ENCODE results near the gene COMMD7.

COMMD7 gene

GRCh38 chr20:32743237-32744112 is at the start of gene COMMD7:
COMMD7 (minus strand) TSS chr20:32743467; CDS start chr20:32743391, 76 bp downstream.
- DNase-seq (ENCODE audit: low spot score), result peak; percentile 70

DNA sequence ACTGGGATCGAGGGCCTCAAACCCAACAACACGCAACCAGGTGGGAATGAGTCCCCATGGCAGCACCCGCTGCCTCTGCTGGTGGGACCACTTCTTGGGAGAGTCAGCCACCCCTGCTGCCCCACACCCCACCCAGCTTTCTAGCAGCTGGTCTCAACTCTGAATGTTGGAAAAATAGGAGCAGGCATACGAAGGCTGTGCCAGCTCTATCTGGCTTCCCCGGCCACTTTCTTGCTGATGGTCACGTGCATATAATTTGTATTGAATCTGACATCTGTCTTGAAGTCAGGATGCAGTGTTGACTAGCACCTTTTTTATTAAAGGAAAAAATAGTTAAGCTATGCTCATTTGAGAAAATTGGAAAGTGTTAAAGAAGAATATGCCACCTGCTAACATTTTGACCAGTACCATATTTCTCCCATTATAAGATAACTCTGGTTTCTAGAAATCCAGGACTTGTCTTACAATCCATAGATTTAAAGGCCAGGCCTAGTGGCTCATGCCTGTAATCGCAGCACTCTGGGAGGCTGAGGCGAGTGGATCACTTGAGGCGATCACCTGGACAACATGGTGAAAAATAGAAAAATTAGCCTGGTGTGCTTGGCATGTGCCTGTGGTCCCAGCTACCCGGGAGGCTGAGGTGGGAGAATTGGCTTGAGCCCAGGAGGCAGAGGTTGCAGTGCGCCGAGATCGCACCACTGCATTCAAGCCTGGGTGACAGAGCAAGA is 49.6 kb upstream of the COMMD7 start:
- DNase-seq (ENCODE audit: low spot score), result peak; percentile 40

- DNase-seq (ENCODE audit: low spot score), result peak; percentile 100
These were observed 49.0 kb upstream of the COMMD7 start for GRCh38 chr20:32792316-32792715.

GRCh38 chr20:32790751-32791057 is 47.4 kb upstream of the COMMD7 start:
- no peak for DNase-seq (ENCODE audit: low spot score)

- peak; percentile 84 for DNase-seq (ENCODE audit: low spot score)
These were observed 46.9 kb upstream of the COMMD7 start for GRCh38 chr20:32789896-32790750.

DNA sequence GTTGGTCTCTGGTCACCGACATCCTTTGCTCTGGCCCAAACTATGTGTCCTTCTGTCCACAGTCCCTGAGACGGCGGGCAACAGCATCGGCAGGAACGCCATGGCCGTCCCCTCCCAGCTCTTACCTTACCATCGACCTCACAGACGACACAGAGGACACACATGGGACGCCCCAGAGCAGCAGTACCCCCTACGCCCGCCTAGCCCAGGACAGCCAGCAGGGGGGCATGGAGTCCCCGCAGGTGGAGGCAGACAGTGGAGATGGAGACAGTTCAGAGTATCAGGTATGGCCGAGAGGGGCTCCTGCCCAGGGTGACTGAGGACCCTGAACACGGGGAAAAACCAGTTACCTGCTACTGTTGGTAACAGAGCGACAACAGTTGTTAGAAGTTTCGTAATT is 43.9 kb upstream of the COMMD7 start:
- no peak for DNase-seq (ENCODE audit: low spot score)

DNA sequence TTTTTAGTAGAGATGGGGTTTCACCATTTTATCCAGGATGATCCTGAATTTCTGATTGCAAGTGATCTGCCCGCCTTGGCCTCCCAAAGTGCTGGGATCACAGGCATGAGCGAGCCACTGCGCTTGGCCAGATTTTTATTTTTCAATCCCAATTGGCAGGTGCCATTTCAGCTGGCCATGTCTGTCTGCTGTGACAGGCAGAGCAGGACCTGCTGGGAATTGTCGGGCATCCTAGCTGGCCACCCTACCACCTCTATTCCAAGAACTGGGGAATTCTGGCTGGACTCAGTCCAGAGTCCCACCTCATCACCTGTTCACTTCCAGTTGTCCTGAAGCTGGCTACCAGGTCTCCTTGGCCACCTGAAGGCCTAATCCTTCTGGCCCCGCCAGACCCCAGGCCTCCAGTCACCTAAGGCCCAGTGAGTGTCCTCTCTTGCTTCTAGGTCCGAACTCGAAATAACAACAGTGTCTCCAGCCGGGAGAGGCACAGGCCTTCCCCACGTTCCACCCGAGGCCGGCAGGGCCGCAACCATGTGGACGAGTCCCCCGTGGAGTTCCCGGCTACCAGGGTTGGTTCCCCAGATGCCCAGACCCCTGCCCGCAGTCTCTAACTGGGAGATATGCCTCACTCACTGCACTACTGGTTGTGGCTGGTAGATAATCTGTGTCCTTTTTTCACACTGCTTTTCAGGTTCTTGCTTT is 42.9 kb upstream of the COMMD7 start:
- no peak for DNase-seq (ENCODE audit: low spot score)

- DNase-seq (ENCODE audit: low spot score), result no peak
These were observed 41.3 kb upstream of the COMMD7 start for GRCh38 chr20:32784369-32785080.

GRCh38 chr20:32780749-32781655 is 37.7 kb upstream of the COMMD7 start:
- no peak for DNase-seq (ENCODE audit: low spot score)

- no peak for DNase-seq (ENCODE audit: low spot score)
These were observed 37.0 kb upstream of the COMMD7 start for GRCh38 chr20:32780278-32780677.

DNA sequence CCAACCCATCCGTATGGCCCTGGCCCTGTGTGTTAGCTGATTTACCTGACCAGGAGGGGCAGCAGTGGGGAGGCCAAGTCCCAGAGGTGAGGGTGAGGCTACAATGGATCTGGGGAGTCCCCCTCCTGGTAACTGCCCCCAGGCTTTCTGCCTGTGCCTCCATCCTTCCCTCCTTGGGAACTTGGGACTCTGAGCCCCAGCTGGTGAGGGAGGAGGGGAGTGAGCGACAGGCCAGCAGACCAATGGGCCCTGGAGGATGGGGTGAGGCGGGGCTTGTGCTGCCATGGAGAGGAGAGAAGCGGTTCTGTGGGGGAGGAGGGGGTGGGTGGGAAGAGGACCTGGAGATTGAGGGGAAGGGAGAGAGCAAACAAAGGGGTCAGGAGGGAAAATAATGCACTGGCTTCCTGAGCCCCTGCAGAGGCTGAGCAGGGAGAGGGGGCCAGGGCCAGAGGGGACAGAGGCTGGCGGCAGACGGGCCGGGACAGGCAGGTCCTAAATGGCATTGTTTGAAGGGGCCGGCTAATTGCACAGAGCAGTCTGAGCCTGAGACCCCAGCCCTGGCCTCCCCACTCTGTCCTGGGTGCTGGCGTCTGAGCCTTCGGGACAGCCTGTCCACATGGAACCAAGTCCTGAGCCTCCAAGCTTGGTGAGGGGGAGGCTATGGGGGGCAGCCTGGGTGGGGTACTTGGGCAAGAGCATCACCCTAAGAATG is 36.4 kb upstream of the COMMD7 start:
- no peak for DNase-seq (ENCODE audit: low spot score)

DNA sequence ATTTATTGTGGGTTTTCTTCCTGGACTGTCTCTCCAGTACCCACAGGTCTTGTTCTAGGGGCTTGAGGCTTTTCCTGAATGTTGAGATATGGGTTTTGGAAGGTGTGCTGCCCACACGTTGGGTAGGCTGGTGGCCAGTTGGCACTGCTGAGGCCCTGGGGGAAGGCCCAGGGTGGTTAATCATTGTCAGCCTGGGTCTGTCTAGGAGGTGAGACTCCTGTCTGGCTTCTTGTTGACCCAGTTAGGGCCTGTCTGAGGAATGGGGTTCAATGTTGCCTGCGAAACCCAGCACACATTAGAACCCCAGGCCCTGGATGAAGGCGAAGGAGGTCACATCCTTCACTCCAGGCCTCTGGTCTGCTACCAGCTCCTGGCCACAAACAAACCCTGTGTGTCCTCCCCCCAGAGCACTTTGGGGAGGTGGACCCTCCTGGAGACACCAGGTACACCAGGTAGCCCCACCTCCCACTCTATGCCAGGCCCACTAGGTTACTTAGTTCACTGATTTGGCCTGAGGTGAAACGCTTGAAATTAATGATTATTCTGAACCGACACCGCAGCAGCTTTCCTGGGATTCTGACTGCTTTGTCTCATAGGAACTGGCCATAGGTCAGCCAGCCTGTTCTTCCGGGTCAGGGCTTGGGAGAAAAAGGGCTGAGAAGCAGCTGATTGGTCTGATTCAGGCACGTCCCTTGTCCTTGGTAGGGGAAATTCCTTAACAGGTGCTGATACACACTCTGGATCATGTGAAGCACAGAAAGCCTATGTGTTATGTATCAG is 34.1 kb upstream of the COMMD7 start:
- DNase-seq (ENCODE audit: low spot score), result no peak

GRCh38 chr20:32775336-32775991 is 32.2 kb upstream of the COMMD7 start:
- DNase-seq (ENCODE audit: low spot score), result no peak

DNA sequence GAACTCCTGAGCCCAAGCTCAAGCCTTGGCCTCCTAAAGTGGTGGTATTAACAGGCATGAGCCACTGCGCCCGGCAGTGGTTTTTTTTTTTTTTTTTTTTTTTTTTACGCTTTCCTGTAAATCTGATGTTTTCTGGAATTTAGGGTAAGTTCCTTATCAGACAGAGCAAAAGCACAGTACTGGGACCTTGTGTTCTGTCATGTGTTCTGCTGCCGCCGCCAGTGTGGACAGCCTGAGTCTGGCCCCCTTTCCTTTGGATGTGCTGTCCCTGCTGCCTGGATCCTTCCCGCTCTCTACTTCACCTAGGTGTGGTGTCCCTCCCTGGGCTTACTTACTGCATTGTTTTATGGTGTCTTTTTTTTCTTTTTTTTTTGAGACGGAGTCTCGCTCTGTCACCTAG is 30.6 kb upstream of the COMMD7 start:
- DNase-seq (ENCODE audit: low spot score), result no peak

- DNase-seq (ENCODE audit: low spot score), result no peak
These were observed 30.0 kb upstream of the COMMD7 start for GRCh38 chr20:32773223-32773622.

DNA sequence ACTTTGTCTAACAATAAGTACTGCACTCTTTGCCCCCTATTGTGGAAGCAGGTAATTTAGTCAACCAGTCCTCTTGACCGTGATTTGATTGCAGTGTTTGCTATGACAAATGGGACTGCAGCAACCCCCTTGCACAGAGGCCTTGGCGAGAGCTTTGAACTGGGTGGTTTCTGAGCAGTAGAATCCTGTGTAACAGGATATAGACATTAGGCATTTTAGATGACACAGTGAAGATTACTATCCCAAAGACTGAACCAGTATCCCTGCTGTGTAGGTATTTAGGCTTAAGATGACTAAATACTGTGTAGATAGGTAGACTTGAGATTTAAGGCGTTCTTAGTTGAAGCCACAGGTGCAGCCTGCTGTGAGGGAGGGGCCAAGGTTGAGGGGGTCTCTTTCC is 28.8 kb upstream of the COMMD7 start:
- DNase-seq (ENCODE audit: low spot score), result no peak

DNA sequence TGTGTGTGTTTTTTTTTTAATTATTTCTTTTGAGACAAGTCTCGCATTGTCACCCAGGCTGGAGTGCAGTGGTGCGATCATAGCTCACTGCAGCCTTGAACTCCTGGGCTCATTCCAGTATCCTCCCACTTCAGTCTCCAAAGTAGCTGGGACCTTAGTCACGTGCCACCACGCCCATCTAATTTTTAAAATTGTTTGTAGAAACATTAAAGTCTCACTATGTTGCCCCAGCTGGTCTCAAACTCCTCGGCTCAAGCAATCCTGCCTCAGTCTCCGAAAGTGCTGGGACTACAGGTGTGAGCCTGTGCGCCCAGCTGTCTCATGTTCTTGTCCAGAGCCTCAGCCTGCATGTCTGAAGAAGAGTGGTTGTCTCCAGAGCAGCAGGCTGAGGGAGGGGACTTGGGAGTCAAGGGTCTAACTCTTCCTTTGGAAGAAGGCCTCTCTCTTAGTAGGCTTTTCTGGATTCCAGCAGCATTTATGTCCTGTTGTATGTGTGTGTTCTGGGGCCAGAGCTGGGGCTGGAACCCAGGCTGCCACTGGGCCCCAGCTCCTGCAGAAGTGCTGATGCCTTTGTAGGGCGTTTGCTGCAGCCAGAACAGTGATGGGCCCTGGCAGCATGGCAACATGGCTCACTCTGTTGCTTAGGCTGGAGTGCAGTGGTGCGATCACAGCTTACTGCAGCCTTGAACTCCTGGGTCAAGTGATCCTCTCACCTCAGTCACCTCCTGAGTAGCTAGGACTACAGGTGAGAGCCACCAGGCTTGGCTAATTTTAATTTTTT is 24.3 kb upstream of the COMMD7 start:
- no peak for DNase-seq (ENCODE audit: low spot score)

Data from SW480 (cell line).